Ectodermal cell (in vitro differentiated cells): ENCODE data around the gene IGSF21.

Source experiments
- H3K27ac ChIP-seq: 2 replicates; pipeline ENCODE4 v1.7.0; 2013; ENCODE audit warnings: mild to moderate bottlenecking, low read depth, low read length; ENCODE audit not compliant: insufficient read depth, poor library complexity, severe bottlenecking
- H3K27me3 ChIP-seq: 2 replicates; pipeline ENCODE4 v1.7.0; 2013; ENCODE audit warnings: mild to moderate bottlenecking, low read length; ENCODE audit not compliant: insufficient read depth, control insufficient read depth, poor library complexity, severe bottlenecking
- H3K36me3 ChIP-seq: one replicate; pipeline ENCODE4 v1.7.0; 2013; ENCODE audit warnings: low read length; ENCODE audit not compliant: control insufficient read depth, insufficient read depth
- H3K4me1 ChIP-seq: one replicate; pipeline ENCODE4 v1.7.0; 2013; ENCODE audit warnings: low read length; ENCODE audit not compliant: control insufficient read depth, insufficient read depth
- H3K4me3 ChIP-seq: 2 replicates; pipeline ENCODE4 v1.7.0; 2013; ENCODE audit warnings: low read depth, low read length, control low read depth; ENCODE audit not compliant: insufficient read depth
- H3K9me3 ChIP-seq: 2 replicates; pipeline ENCODE4 v1.7.0; 2013; ENCODE audit warnings: mild to moderate bottlenecking, low read length, moderate library complexity; ENCODE audit not compliant: control insufficient read depth
- WGBS, 2 experiments: methylation state at CpG; one replicate each; pipeline ENCODE4 v1.1.7; 2013; ENCODE audit warnings: missing lambda C conversion rate in 2 of 2; 5-methylcytosine and 5-hydroxymethylcytosine counted together

IGSF21 gene

DNA sequence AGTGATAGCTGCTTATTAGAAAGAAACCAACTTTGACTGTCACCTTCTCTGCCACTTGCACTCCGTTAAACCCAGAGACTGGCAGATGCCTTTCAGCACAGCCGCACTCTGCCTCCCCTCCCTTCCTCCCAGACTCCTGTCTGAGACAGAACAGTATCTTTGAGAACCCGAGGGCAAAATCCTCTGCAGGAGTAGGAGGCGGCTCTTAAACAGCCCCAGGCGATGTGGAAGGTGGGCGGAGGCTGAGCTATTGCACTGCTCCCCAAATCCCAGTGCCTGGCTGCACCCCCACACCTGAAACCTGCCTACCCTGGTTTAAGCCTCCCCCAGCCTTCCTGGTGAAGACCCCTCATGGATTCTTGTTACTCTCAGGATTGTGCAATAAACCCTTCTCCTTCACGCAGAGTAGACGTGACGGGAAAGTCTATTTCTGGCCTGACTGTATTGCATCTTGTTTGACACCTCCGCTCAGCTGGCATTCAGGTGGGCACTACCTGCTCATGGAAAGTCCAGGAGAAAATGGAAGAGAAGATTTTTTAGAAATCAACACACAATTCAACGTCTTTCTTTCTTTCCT is 34.4 kb upstream of the IGSF21 start:
- no peak overlapping the region for H3K4me3 ChIP-seq
- H3K9me3 ChIP-seq, result no peaks in the 10 kb centered on the region
- 88% methylated on average over 10 to 11 of the region's 11 CpGs for WGBS, 2 experiments
- H3K36me3 ChIP-seq, result no peaks in the 10 kb centered on the region
- no peaks in the 10 kb centered on the region for H3K27me3 ChIP-seq
- peaks cover 5% of the 10 kb centered on the region for H3K4me1 ChIP-seq
- no peak overlapping the region for H3K27ac ChIP-seq

DNA sequence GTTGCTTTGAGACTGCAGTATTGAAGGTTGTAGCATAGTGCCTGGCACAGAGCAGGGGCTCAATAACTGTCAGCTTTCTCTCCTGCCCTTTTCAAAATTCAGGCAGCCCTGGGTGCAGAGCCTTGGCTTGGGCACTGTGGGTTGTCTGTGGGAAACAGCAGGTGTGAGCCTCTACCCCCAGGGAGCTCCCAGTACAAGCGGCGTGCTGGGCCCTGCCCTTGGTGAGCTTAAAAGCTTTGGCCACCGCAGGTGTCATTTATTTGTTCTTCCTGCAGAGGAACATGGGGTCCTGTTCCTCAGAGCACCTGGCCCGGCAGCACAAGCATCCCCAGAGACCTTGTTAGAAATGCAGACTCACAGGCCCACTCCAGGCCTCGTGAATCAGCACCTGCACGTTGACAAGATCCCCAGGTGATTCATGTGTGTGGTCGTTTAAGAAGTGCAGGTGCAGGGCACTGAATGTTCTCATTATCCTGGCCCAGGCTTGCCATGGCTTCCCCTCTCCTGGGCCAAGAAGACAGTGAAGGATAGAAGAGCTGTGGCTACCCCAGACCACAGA is 29.9 kb upstream of the IGSF21 start:
- peaks cover 11% of the 10 kb centered on the region for H3K4me1 ChIP-seq
- no peaks in the 10 kb centered on the region for H3K9me3 ChIP-seq
- H3K4me3 ChIP-seq, result no peak overlapping the region
- H3K27me3 ChIP-seq, result no peaks in the 10 kb centered on the region
- no peaks in the 10 kb centered on the region for H3K36me3 ChIP-seq
- no peak overlapping the region for H3K27ac ChIP-seq
- WGBS, 2 experiments, result 76% methylated on average over 7 of the region's 7 CpGs

DNA sequence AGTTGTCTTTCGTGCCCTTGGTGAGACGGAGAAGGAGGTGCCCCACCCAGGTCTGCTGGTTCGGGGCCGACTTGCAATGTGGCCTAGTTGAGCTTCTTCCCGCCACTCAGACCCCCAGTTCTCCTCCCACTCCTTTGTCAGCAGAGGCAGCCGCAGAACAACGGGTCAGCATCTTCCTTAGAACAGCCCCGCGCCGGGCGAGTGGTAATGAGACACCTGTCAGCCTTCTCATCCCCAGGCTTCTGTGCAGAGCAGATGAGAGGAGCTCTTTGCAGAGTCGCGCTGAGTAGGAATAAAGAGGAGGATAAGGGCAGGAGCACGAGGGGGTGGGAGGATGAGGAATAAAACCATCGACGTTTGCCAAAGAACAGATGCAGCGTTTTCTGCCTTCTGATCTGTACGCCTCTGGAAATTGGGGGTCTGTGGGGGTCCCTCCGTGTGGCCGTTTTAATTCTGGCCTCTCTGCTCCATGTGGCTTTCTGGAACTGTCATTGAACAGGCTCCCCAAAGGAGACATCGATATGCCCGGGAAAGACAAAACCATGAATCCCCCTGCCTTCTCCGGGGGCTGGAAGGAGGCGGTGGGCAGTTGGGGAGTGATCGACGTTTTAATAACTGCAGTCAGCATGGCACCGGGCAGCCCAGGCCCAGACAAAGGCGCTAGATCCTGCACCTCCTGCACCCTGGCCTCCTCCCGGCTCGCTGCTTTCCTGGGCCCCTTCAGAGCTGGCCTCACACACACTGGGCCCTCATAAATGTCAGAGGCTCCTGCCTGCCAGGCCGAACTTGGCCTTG is 27.5 kb upstream of the IGSF21 start:
- no peak overlapping the region for H3K27ac ChIP-seq
- no peak overlapping the region for H3K4me3 ChIP-seq
- H3K27me3 ChIP-seq, result no peaks in the 10 kb centered on the region
- 78 to 79% methylated on average over 31 of the region's 31 CpGs for WGBS, 2 experiments
- H3K4me1 ChIP-seq, result peaks cover 11% of the 10 kb centered on the region
- no peaks in the 10 kb centered on the region for H3K9me3 ChIP-seq
- H3K36me3 ChIP-seq, result no peaks in the 10 kb centered on the region

DNA sequence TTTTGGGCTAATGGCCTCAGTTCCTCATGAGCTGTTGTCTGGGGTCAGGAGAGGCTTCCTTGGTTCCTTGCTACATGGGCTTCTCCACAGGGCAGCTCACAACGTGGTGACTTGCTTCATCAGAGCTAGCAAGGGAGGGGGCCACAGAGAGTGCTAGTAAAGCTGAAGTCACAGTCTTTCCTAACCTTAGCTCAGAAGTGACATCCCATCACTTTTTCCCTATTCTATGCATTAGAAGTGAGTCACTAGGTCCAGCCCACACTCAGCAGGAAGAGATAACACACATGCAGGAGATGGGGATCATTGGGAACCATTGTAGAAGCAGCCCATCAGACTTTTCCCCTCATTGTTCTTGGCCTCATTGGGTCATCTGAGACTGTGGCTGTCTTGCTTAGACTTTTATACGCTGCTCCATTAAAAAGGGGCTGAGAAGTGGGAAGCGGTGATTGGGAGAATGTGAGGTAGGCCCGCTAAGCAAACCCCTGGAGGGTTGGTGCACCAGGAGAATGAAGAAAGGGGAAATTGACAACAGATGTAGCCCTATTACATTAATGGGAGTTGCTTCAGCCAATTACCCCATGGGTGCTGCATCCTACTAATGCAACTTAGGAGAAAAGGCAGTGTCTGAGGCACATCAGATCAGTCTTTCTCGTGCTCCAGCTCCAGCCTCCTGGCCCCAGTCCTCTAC is 22.1 kb upstream of the IGSF21 start:
- Histone ChIP-seq H3K9me3 (no peaks in the 10 kb centered on the region), H3K27me3 (no peaks in the 10 kb centered on the region), H3K36me3 (no peaks in the 10 kb centered on the region), H3K4me3 (no peak overlapping the region), H3K4me1 (peaks cover 16% of the 10 kb centered on the region), H3K27ac (no peak overlapping the region)
- WGBS, 2 experiments, result 86 to 87% methylated on average over 5 of the region's 5 CpGs

DNA sequence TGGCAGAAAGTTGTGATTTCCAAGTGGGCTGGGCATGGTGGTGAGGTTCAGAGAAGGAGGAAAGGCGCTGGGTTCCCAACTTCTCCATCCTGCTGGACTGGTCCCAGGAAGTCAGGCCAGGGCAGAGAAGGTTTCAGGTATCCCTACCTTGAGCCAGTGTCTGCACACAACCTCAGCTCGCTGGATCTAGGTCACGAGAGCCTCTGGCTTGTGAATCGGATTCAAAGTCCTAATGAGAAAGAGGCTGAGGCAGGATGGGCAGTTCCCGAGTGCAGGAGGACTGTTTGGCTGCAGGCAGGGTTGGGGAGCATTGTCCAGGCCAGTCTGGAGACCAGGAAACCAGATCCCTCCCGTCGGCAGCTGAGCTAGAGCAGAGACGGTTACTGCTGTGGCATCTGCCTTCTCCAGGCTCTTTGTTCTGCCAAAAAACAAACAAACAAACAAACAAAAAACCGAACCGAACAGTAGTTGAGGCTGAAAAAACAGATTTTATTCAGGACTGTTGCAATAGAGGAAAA is 19.5 kb upstream of the IGSF21 start:
- WGBS, 2 experiments, result 58 to 59% methylated on average over 10 of the region's 10 CpGs
- no peak overlapping the region for H3K27ac ChIP-seq
- no peaks in the 10 kb centered on the region for H3K36me3 ChIP-seq
- no peak overlapping the region for H3K4me3 ChIP-seq
- no peaks in the 10 kb centered on the region for H3K27me3 ChIP-seq
- H3K9me3 ChIP-seq, result no peaks in the 10 kb centered on the region
- H3K4me1 ChIP-seq, result peaks cover 42% of the 10 kb centered on the region

DNA sequence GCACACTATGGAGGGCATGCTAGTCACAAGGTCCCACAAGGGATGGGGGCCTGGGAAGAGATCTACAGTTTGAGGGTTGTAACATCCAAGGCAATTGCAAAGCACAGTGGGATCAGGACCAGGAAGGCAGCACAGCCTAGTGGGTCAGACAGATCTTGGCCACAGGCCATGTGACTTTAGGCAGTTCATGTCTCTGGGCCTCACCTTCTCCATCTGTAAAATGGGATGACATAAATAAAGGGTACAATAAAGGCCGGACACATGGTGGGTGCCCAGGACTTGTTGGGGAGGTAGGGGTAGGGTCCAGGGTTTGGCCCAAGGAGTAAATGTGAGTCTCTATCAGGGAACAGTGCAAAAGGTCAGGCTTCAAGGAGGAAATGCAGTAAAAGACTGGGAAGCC is 18.1 kb upstream of the IGSF21 start:
- H3K9me3 ChIP-seq, result no peaks in the 10 kb centered on the region
- 98 to 100% methylated on average over 1 of the region's 1 CpG for WGBS, 2 experiments
- no peaks in the 10 kb centered on the region for H3K27me3 ChIP-seq
- H3K4me1 ChIP-seq, result peaks cover 47% of the 10 kb centered on the region
- H3K36me3 ChIP-seq, result no peaks in the 10 kb centered on the region
- H3K27ac ChIP-seq, result no peak overlapping the region
- H3K4me3 ChIP-seq, result no peak overlapping the region

DNA sequence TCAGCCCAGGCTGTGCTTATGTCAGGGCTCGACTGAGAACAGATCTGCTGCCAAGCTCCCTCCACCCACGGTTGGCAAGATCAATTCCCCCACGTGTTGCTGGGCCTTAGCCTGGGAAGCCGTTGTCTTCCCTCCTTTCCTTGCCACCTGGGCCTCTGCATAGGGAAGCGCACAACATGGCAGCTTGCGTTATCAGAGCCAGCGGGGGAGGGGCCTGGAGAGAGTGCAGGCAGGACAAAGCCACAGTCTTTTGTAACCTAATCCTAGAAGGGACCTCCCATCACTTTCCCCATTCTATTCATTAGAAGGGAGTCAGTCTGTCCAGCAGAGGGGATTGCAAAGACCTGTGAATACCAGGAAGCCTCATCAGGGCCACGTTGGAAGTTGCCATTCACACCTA is 17.0 kb upstream of the IGSF21 start:
- no peaks in the 10 kb centered on the region for H3K36me3 ChIP-seq
- H3K4me3 ChIP-seq, result no peak overlapping the region
- H3K27ac ChIP-seq, result no peak overlapping the region
- peaks cover 47% of the 10 kb centered on the region for H3K4me1 ChIP-seq
- H3K9me3 ChIP-seq, result no peaks in the 10 kb centered on the region
- 20 to 23% methylated on average over 8 of the region's 8 CpGs for WGBS, 2 experiments
- no peaks in the 10 kb centered on the region for H3K27me3 ChIP-seq

DNA sequence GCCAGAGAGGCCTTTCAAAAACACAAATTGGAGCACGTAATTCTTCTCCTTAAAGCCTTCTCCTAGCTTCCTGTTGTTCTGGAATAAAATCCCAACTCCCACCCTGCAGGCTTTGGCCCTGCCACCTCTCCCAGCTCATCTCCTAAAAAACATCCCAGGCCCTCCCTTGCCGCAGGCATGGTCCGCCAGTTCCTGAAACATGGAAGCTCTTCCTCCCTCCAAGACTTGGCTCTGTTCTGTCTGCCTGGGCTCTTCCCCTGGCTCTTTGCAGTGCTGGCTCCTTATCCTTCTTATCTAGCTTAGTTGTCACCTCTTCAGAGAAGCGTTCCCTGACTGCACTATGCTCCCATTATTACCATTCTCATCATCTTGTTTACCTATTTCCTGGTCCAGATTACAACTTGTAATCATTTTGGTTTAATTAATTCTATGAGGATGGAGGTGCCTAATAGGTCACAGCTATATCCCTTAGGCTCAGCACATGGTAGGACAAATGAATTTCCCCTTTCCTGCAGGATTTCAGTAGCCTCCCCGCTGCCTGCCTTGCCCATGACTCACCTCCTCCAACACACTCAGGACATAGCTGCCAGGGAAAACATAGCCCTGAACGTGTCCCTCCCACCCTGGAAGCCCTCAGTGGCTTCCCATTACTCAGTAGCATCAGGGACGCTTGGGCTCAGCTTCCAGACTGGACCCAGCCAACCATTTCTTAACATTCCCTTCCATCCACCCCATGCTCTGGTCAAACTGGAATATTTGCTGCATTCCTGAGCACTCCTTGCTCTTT is 15.7 kb upstream of the IGSF21 start:
- no peak overlapping the region for H3K27ac ChIP-seq
- H3K4me3 ChIP-seq, result no peak overlapping the region
- no peaks in the 10 kb centered on the region for H3K36me3 ChIP-seq
- peaks cover 47% of the 10 kb centered on the region for H3K4me1 ChIP-seq
- H3K9me3 ChIP-seq, result no peaks in the 10 kb centered on the region
- WGBS, 2 experiments, result 76 to 78% methylated on average over 7 of the region's 7 CpGs
- H3K27me3 ChIP-seq, result no peaks in the 10 kb centered on the region

DNA sequence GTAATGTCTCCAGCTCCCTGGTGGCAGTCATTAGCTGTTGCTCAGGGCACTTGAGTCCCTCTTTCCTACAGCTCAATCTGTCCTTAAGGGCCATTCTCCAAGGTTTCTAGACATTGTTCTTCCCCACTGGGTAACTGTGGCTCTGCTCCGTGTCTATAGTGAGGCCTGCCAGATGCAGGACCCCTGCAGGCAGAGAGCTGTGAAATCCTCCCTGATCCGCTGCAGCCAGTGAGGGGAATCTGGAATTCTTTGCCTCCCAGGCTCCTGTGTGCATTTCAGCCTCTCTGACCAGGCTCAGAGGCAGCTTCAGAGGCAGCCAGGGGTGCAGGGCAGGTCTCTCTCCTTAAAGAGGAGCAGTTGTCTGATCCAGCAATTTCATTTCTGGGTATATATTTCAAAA is 14.4 kb upstream of the IGSF21 start:
- 4% methylated on average over 2 of the region's 2 CpGs for WGBS, 2 experiments
- Histone ChIP-seq H3K4me3 (no peak overlapping the region), H3K4me1 (peaks cover 43% of the 10 kb centered on the region), H3K9me3 (no peaks in the 10 kb centered on the region), H3K27me3 (no peaks in the 10 kb centered on the region), H3K27ac (peak overlapping the region; percentile 51), H3K36me3 (no peaks in the 10 kb centered on the region)
